Tibial artery (tissue), 4 donors: ENCODE results near the gene CPAMD8.
A peak's percentile ranks its signal among the peaks of the same experiment; 100 is the strongest.

Experiments
- DNase-seq, 2 donors: peaks; one replicate each; pipeline ENCODE4 v3.0.0-alpha.2; 2019
- H3K27ac ChIP-seq, 2 donors: fragments of 200-600 bp; sonication (generic) in 1 of 2; 1 replicate in 1 of 2; 2 replicates in 1 of 2; pipeline ENCODE4 v1.5.1; 2018 to 2019; ENCODE audit warnings: mild to moderate bottlenecking in 1 of 2
- H3K27me3 ChIP-seq, 2 donors: fragments of 200-600 bp; sonication (generic) in 1 of 2; one replicate each; pipeline versions ENCODE4 v1.5.1 to v1.6.0; 2016 to 2019
- H3K36me3 ChIP-seq, 3 donors: fragments of 200-600 bp; sonication (generic) in 2 of 3; one replicate each; pipeline ENCODE4 v1.5.1; 2016 to 2019; ENCODE audit warnings: mild to moderate bottlenecking in 2 of 3
- H3K4me1 ChIP-seq, 4 donors: fragments of 200-600 bp; sonication (generic) in 2 of 4; 1 replicate in 3 of 4; 2 replicates in 1 of 4; pipeline ENCODE4 v1.5.1; 2016 to 2019
- H3K4me3 ChIP-seq, 2 donors: fragments of 200-600 bp; sonication (generic) in 1 of 2; 1 replicate in 1 of 2; 2 replicates in 1 of 2; pipeline ENCODE4 v1.5.1; 2018 to 2019; ENCODE audit warnings: mild to moderate bottlenecking in 2 of 2
- H3K9me3 ChIP-seq, 3 donors: fragments of 200-600 bp; sonication (generic) in 1 of 3; one replicate each; pipeline ENCODE4 v1.5.1; 2016 to 2019
- CTCF ChIP-seq, 2 experiments: fragments of 200-600 bp in 1 of 2; fragments of 450-650 bp in 1 of 2; IDR thresholded peaks; one replicate each; pipeline ENCODE4 v1.5.1; 2017 to 2019; ENCODE audit warnings: antibody characterized with exemption in 2 of 2, mild to moderate bottlenecking in 1 of 2, moderate library complexity in 1 of 2
- intact Hi-C: fragments of 100-400 bp; cut with DNase I; formaldehyde crosslinking; loops from one replicate; pipeline ENCODE4 v1.15.0; 2023; ENCODE audit warnings: low total_unique reads

CPAMD8 gene

DNA sequence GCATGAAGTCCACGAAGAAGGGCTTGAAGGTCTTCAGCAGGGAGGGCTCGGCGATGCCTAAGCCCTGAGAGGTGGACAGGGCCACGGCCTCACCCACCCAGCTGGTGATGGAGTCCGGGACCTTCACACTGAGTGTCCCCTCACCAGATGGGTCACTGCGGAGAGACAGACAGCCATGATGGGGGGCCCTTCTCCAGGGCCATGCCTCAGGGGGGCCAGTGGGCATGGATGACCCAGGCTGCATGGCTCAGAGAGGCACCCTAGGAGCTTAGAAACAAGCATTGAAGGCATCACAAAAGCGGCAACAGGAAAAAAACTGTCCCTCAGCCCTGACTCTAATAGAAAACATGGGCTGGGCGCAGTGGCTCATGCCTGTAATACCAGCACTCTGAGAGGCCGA is 74.6 kb downstream of the CPAMD8 start:
- DNase-seq = no peak
- Histone ChIP-seq H3K9me3 (no peaks in the 10 kb centered on the region), H3K4me1 (peaks cover 0 to 6% (median 2%) of the 10 kb centered on the region in 4 donors), H3K36me3 (no peaks in the 10 kb centered on the region), H3K4me3 (no peak overlapping the region), H3K27me3 (peaks cover 0 to 27% of the 10 kb centered on the region in 2 donors), H3K27ac (no peak overlapping the region)
- TF ChIP-seq CTCF (IDR thresholded peaks at IDR 0.05) = no peak
- intact Hi-C loops = no loop called here

DNA sequence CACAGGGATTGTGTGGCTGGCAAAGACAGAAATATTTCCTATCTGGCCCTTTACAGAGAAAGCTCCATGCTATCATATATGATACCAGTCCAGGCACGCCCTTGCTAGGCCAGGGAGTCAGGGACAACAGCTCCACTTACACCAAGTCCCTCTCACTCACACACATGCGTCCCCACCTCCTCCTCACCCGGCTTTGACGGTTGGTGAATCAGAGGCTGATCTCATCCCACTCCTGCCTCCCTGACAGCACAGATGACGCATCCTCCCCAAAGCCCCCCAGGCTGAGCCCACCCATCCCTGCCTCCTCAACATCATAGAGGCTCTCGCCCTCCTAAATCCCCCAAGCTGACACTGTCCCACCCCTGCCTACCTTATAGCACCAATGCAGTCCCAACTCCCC is 75.1 kb downstream of the CPAMD8 start:
- Histone ChIP-seq H3K9me3 (no peaks in the 10 kb centered on the region), H3K27ac (no peak overlapping the region), H3K27me3 (peaks cover 0 to 27% of the 10 kb centered on the region in 2 donors), H3K4me3 (no peak overlapping the region), H3K36me3 (no peaks in the 10 kb centered on the region), H3K4me1 (peaks cover 0 to under 1% (median 0%) of the 10 kb centered on the region in 4 donors)
- intact Hi-C loops = no loop called here
- no peak for TF ChIP-seq CTCF (IDR thresholded peaks at IDR 0.05)
- DNase-seq = no peak

DNA sequence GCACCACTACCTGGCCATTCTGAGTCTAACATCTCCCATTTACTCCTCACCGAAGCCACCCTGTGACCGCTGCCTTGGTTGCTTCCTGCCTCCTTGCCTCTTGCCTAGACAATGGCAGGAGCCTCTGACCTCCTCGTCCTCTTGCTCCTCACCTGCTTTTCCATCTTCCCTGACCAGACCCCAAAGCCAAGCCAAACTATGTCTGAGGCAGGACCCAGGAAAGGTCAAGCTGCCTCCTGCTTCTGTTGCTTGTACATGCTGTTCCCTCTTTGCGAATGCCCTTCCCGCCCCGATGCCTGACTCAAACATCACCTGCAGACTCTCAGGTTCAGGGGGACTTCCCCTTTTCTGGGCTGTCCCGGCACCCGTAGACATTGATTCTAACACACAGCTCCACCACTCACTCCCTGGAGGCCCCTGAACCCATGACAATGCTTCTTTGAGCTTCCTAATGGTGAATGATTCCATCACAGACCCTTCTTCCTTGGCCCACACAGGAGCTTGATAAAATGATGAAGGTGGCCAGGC is 77.0 kb downstream of the CPAMD8 start:
- no peak overlapping the region for H3K27ac ChIP-seq
- no peaks in the 10 kb centered on the region for H3K9me3 ChIP-seq
- H3K4me3 ChIP-seq = no peak overlapping the region
- no peaks in the 10 kb centered on the region for H3K4me1 ChIP-seq
- peaks cover 0 to 19% of the 10 kb centered on the region in 2 donors for H3K27me3 ChIP-seq
- H3K36me3 ChIP-seq = no peaks in the 10 kb centered on the region
- TF ChIP-seq CTCF (IDR thresholded peaks at IDR 0.05) = no peak
- DNase-seq = no peak
- intact Hi-C loops = no loop called here

DNA sequence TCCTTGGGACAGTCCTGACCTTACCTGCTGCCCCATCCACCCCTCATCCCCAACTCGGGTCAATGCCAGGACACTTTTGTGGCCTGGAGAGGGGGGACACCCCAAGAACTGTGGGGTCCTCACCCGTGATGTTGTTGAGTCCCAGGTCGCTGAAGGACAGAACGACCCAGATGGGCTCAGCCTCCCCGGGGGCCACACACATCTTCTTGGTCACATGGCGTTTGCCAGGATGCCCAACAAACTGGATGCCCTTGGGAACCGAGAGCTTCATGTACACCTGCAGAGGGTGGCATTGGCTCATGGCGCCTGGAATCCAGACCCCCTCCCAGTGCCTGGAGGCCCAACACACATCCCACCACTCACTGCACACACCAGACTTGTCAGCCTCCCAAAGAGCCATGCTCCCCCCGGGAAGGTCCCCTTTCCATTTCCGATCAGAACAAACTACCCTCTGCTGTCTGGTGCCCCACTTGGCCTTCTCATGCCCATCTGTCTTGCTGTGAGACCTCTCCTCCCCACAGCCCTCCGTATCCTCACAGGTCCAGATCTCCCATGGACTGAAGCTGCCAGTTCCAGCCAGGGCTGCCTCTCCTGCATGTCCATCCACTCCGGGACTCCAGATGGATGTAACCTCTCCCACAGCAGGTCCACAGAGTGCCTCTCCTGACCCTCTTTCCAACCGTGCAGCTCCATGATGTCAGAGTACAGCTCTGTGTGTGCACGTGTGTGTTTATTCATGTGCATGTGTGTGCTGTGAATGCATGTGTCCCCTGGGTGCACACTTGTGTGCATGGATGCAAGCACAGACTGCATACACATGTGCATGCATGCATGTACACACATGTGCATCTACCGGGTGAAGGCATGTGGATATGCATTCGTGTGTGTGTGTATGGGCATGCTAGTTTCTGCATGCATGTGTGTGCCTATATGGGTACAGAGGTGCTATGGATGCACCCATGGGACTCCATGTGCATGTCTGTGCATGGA is 79.4 kb downstream of the CPAMD8 start:
- Histone ChIP-seq H3K4me1 (no peaks in the 10 kb centered on the region), H3K9me3 (no peaks in the 10 kb centered on the region), H3K4me3 (no peak overlapping the region), H3K27ac (no peak overlapping the region), H3K27me3 (peaks cover 0 to 21% of the 10 kb centered on the region in 2 donors), H3K36me3 (no peaks in the 10 kb centered on the region)
- DNase-seq = peak in 1 of 2 donors; percentile 33
- intact Hi-C loops = no loop called here
- no peak for TF ChIP-seq CTCF (IDR thresholded peaks at IDR 0.05)

GRCh38 chr19:16945762-16946465 is 80.7 kb downstream of the CPAMD8 start:
- Histone ChIP-seq H3K27me3 (peaks cover 0 to 10% of the 10 kb centered on the region in 2 donors), H3K4me1 (no peaks in the 10 kb centered on the region), H3K36me3 (no peaks in the 10 kb centered on the region), H3K27ac (no peak overlapping the region), H3K9me3 (no peaks in the 10 kb centered on the region), H3K4me3 (no peak overlapping the region)
- no peak for TF ChIP-seq CTCF (IDR thresholded peaks at IDR 0.05)
- DNase-seq = no peak
- intact Hi-C loops = no loop called here
